Stimulated activated CD8-positive, alpha-beta memory T cell treated with anti-CD3 and anti-CD28 coated beads, Interleukin-15, amount 100 ng/mL, for 48 hours (primary cell): ENCODE data around the gene SNX21.
"Not testable (repeated sequence)": the region's sequence is repeated elsewhere in the genome, so short reads cannot be mapped to it uniquely, and the experiment has no call there.

Source experiments
- DNase-seq, 2 donors: peaks; one replicate each; pipeline ENCODE4 v3.0.0-alpha.2; 2020; ENCODE audit warnings: low read depth in 2 of 2

SNX21 gene

GRCh38 chr20:45833030-45833882 is at the start of gene SNX21:
TSS of gene SNX21 (plus strand) at chr20:45833799. CDS start at chr20:45833920, 121 bp downstream.
- no peak for DNase-seq

- DNase-seq = no peak
Measured at GRCh38 chr20:45788351-45788750, 45.2 kb upstream of the SNX21 start.

- DNase-seq = no peak
Measured at GRCh38 chr20:45792317-45793118, 41.1 kb upstream of the SNX21 start.

- no peak for DNase-seq
Measured at GRCh38 chr20:45796337-45797065, 37.1 kb upstream of the SNX21 start.

GRCh38 chr20:45797510-45797909 is 36.1 kb upstream of the SNX21 start:
- not testable (repeated sequence) for DNase-seq

GRCh38 chr20:45797955-45798354 is 35.6 kb upstream of the SNX21 start:
- not testable (repeated sequence) for DNase-seq

GRCh38 chr20:45798935-45799642 is 34.5 kb upstream of the SNX21 start:
- DNase-seq = peak; percentile 32 to 37

GRCh38 chr20:45801851-45802250 is 31.7 kb upstream of the SNX21 start:
- no peak for DNase-seq

GRCh38 chr20:45810191-45810970 is 23.2 kb upstream of the SNX21 start:
- DNase-seq = no peak

- DNase-seq = peak; percentile 93 to 95
Measured at GRCh38 chr20:45812157-45813005, 21.2 kb upstream of the SNX21 start, which contains the start of gene UBE2C. TSS of gene UBE2C (plus strand) at chr20:45812644. CDS start at chr20:45812696, 52 bp downstream.

GRCh38 chr20:45813006-45813340 is 20.6 kb upstream of the SNX21 start:
- DNase-seq = no peak

GRCh38 chr20:45813489-45813888 is 20.1 kb upstream of the SNX21 start:
- DNase-seq = no peak

- DNase-seq = no peak
Measured at GRCh38 chr20:45814314-45814713, 19.3 kb upstream of the SNX21 start.

- DNase-seq = no peak
Measured at GRCh38 chr20:45816951-45817350, 16.6 kb upstream of the SNX21 start.

- no peak for DNase-seq
Measured at GRCh38 chr20:45817376-45818194, 16.0 kb upstream of the SNX21 start.

- no peak for DNase-seq
Measured at GRCh38 chr20:45818239-45818638, 15.4 kb upstream of the SNX21 start.

GRCh38 chr20:45819466-45819865 is 14.1 kb upstream of the SNX21 start:
- no peak for DNase-seq

GRCh38 chr20:45821947-45822346 is 11.7 kb upstream of the SNX21 start:
- DNase-seq = no peak

- DNase-seq = no peak
Measured at GRCh38 chr20:45822857-45823256, 10.7 kb upstream of the SNX21 start.
